HEK293T (cell line): ENCODE data around the gene KRTCAP2.

Experiments used
- CTBP1 ChIP-seq: fragments of 450-650 bp; IDR thresholded peaks from 2 replicates; pipeline ENCODE4 v1.6.1; 2016; ENCODE audit warnings: borderline replicate concordance
- LEF1 ChIP-seq: fragments of 450-650 bp; IDR thresholded peaks from 2 replicates; pipeline ENCODE4 v1.6.1; 2017; ENCODE audit warnings: mild to moderate bottlenecking, borderline replicate concordance
- SP1 ChIP-seq: fragments of 450-650 bp; IDR thresholded peaks from 2 replicates; pipeline ENCODE4 v1.6.1; 2017
- SUZ12 ChIP-seq: fragments of 450-650 bp; IDR thresholded peaks from 2 replicates; pipeline ENCODE4 v1.6.1; 2016; ENCODE audit warnings: mild to moderate bottlenecking
- TARDBP ChIP-seq: fragments of 450-650 bp; IDR thresholded peaks from 2 replicates; pipeline ENCODE4 v1.6.1; 2016

GRCh38 chr1:155195201-155196102 is 22.3 kb upstream of the KRTCAP2 start:
- TF ChIP-seq CTBP1 (no peak), TARDBP (no peak), LEF1 (no peak), SP1 (no peak), SUZ12 (no peak)
